GM13977 (cell line): ENCODE measurements around the gene TMEM17.

Experiments used
- DNase-seq: peaks from one replicate; pipeline ENCODE4 v3.0.0; 2012; ENCODE audit warnings: low spot score
- in situ Hi-C: fragments of 300-500 bp; cut with MboI; formaldehyde crosslinking; loops from one replicate; pipeline ENCODE4 v1.12.0; 2022; ENCODE audit warnings: low sequenced_read_pairs, low pct_unique_long_range_greater_than_20kb, mixed read lengths, inconsistent platforms; ENCODE audit not compliant: unreplicated experiment
- TF ChIP-seq, protein P1 (sequence below): IDR thresholded peaks from 2 replicates; pipeline ENCODE4 v1.5.1; 2012; ENCODE audit warnings: mild to moderate bottlenecking, control low read depth; ENCODE audit not compliant: insufficient read depth; ENCODE audit errors: extremely low read depth, missing control alignments

The TMEM17 gene

DNA sequence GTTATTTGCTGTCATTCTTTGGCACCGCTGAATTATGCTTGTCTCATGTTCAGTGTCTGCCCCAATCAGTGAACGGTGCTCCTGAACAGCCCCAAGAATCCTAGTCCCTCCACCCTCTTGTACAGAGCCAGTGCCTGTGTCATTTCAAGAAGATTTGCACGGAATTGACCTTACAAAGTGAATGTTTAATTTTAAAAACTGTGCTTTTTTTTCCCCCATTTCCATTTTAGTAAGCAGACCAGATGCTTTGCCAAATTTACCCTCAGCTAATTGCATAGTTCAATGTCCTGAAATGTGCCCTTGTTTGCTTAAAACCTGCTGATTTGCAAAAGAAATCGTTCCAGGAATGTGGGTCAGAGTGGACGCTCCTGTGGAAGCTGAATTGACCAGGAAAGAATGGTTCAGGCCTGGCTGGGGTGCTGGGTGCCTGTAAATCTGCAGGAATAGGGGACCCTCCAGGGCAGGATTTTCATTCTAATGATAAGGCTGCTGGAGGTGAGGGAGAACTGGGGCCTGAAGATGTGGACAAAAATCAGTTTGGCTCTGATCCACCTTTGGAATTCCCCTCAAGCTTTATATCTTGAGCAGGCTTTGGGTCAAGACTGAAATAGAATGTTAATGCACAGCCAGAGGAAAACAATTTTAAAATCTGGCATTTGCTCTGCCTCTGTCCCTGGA lies 20.1 kb downstream of the TMEM17 start:
- DNase-seq = no peak
- TF ChIP-seq, protein P1, sequence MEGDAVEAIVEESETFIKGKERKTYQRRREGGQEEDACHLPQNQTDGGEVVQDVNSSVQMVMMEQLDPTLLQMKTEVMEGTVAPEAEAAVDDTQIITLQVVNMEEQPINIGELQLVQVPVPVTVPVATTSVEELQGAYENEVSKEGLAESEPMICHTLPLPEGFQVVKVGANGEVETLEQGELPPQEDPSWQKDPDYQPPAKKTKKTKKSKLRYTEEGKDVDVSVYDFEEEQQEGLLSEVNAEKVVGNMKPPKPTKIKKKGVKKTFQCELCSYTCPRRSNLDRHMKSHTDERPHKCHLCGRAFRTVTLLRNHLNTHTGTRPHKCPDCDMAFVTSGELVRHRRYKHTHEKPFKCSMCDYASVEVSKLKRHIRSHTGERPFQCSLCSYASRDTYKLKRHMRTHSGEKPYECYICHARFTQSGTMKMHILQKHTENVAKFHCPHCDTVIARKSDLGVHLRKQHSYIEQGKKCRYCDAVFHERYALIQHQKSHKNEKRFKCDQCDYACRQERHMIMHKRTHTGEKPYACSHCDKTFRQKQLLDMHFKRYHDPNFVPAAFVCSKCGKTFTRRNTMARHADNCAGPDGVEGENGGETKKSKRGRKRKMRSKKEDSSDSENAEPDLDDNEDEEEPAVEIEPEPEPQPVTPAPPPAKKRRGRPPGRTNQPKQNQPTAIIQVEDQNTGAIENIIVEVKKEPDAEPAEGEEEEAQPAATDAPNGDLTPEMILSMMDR = no peak
- in situ Hi-C loops = no loop called here

DNA sequence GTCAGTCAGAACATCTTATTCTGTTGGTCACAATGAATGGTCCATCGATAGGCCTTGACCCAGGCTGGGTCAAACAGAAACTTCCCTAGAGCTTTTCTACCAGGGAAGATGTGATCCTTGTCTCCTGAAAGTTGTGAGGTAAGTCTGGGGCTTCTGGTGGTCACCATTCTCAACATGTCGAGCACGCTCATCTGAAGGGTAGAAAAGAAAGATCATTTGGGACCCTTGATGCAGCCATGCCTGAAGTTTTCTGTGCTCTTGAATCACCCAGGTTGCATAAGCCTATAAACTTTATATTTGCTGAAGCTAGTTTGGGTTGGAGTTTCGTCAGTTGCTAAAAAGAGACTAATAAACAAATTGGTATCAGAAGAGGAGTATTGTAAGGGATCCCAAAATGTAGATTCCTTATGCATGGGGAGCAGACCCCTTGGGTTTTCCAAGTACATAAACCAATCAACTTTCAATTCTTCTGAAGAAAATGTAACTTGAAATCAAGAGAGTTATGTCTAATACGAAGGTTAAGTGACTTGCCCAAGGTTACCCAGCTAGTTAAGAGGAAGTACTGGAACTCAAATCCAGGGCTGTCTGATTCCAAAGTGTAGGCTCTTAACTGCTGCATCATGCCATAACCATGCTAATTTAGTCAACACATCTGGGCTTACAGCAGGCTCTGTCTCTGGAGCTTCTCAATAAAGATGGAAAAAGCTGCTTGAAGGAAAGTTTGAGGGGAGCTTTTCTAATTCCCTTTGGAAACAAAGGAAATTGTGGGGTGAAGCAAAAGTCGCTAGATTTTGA lies 23.2 kb downstream of the TMEM17 start:
- DNase-seq = no peak
- in situ Hi-C loops = no loop called here
- TF ChIP-seq, protein P1 = no peak

DNA sequence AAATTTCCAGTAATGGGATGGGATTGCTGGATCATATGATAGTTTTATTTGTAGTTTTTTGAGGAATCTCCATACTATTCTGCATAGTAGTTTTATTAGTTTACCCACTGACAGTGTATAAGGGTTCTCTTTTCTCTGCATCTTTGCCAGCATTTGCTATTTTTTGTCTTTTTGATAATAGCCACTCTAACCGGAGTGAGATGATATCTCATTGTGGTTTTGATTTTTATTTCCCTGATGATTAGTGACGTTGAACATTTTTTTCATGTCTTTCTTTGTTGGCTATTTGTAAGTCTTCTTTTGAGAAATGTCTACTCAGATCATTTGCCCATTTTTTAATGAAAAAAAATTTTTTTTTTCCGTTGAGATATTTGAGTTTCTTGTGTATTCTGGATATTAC lies 26.1 kb downstream of the TMEM17 start:
- in situ Hi-C loops = no loop called here
- TF ChIP-seq, protein P1 = no peak
- DNase-seq = no peak

DNA sequence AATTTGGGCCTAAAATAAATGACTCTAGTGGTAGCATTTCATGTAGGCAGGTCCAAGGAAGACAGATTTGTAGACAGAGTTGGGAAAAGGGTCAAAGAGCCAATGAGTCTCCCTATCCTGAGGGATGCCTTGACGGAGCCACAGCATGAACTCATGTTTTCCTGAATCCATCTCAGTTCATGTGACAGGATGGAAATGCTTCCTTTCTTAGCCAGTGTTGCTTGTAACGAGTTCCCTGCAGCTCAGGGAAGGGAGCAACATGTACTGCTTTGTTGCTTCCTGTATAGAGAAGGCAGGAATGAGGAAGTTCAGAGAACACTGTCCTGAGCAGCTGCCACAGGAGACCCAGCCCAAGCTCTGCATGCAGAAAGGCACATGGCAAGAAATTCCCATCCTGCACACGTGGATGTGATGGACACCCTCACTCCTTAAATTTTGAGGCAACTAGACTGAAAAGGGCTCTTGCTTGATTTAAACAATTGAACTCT lies 27.9 kb downstream of the TMEM17 start:
- DNase-seq = no peak
- TF ChIP-seq, protein P1 = no peak
- in situ Hi-C loops = no loop called here

DNA sequence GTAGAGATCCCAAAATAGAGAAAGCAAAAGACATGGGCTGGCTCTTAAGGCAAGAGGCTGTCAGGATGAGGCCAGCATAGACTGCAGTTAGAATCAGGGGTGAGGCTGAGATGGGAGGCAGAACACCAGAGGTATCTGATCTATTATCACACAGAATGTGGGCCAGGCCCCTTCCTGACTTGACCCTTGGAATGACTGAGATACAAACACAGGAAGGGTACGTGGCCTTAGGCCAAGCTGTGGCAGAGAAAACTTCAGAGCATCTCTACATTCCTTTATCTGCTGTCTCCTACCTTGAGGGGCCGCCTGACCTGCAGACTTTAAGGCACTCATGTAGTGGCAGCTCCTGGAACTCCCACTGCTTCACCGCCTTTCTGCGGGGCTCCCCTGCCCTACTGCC lies 28.4 kb downstream of the TMEM17 start:
- TF ChIP-seq, protein P1 = no peak
- in situ Hi-C loops = no loop called here
- DNase-seq = no peak

DNA sequence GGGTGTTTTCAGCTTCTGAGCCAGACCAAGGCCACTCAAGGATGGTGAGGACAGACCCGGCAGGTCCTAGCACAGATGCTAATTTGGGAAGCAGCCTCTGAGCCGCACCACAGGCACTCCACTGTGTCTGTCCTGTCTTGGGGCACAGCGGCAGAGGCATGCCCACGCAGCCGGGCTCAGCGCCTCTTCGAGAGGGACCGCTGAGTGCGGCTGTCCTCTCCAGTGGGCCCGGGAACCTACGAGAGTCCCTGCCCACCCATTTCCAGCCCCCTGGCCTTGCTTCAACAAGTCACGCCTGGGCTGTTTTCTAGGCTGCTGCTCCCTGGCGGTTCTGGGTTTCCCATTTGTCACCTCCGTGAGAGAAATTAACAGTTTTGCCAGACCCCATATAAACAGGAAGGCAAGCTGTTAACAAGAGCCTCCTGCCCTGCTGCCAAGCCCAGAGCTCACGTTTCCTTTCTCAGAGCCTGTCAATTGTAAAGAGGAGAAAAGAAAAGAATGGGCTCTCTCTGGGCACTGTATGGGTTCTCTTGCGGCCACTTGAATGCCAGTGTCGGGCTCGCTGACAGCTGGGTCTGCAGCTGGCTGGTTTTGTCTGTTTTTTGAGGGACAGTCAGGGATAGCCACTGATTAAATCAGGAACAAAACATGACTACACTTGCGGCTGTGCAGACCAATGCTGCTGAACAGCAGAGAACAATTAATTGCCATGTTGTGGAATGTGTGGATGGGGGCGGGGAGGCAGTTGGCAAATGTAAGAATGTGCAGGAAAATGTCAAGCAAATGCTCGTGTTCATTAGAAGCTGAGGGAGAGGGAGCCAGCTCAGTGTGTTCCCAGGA lies 30.6 kb downstream of the TMEM17 start:
- in situ Hi-C loops = no loop called here
- DNase-seq = no peak
- TF ChIP-seq, protein P1 = no peak
